Motor neuron (in vitro differentiated cells): ENCODE data around the gene FARSB. TPM values are rescaled to one million over a fixed set of nuclear protein-coding genes. Genes with fewer than 3 reads are reported as not detected.

ENCODE experiments used
- ATAC-seq, 8 experiments: fragments of 200-7000 bp; cut with Tn5 transposase; replicated peaks in 6 of 8; 2 replicates each; pipeline ENCODE4 v1.8.0; 2021; ENCODE audit warnings: mild to moderate bottlenecking in 8 of 8, moderate library complexity in 8 of 8
- H3K27ac ChIP-seq, 2 donors: fragments of 250-450 bp; sonication (Bioruptor Pico); 2 replicates each; pipeline ENCODE4 v1.9.0; 2021; ENCODE audit warnings: antibody characterized with exemption in 2 of 2, mild to moderate bottlenecking in 2 of 2, moderate library complexity in 1 of 2
- H3K4me1 ChIP-seq, 2 donors: fragments of 250-450 bp; sonication (Bioruptor Pico); replicated peaks in 1 of 2; 2 replicates each; pipeline ENCODE4 v1.6.1; 2021; ENCODE audit warnings: antibody characterized with exemption in 2 of 2, mild to moderate bottlenecking in 2 of 2, moderate library complexity in 1 of 2
- H3K4me3 ChIP-seq, 5 donors: fragments of 250-450 bp; sonication (Bioruptor Pico); 2 replicates each; pipeline ENCODE4 v1.9.0; 2021; ENCODE audit warnings: antibody characterized with exemption in 5 of 5, mild to moderate bottlenecking in 5 of 5, moderate library complexity in 4 of 5
- WGBS, 10 experiments: fragments of 450-650 bp; shearing (Covaris generic); methylation state at CpG; one replicate each; pipeline ENCODE4 v1.0.0; 2022; 5-methylcytosine and 5-hydroxymethylcytosine counted together
- in situ Hi-C, 9 experiments: fragments of 400-800 bp; cut with MboI; loops; one replicate each; pipeline ENCODE4 v1.15.0; 2021; ENCODE audit warnings: low sequenced_read_pairs in 9 of 9, low pct_unique_long_range_greater_than_20kb in 2 of 9; ENCODE audit not compliant: unreplicated experiment in 9 of 9
- total RNA-seq, 8 experiments: library from RNA; unstranded; fragments of 300-600 nt; gene quantifications; 2 replicates each; pipeline versions ENCODE4 v1.2.3 to v1.2.4, GENCODE V29; 2022

Gene FARSB
- total RNA-seq, 8 experiments from 2014 or later, result 25.9 to 41.0 (median 32.7) TPM

DNA sequence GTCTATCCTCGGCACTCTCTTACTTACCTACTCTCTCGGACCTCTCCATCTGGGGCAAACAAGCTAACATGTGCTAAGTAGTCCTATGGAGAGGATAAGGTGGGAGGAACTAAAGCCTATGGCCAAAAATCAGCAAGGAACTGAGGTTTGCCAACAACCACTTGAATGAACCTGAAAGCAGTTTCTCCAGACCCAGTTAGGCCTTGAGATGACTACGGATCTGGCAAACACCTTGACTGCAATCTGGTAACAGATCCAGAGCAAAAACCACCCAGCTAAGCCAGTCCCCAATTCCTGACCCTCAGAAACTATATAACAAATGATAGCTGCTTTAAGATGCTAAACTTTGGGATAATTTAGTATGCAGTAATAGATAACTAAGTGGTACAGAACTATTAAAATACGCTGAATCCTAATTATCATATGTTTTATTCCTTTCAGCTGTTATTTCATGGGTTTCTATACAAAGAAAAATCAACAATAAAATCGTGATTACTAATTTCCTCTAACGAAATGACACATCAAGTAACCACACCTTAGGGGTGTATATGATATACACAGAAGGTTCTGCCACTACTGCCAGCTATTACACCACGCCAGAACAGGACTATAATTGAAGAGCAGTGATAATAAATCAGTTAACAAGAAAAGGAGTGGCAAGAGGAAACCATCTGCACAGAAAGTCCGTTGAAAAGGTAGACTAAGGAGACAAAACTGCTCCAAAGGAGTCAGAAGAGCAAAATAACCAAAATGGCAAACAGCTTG is 3.2 kb downstream of the FARSB start:
- Histone ChIP-seq H3K4me3 (no peak overlapping the region), H3K27ac (no peak overlapping the region), H3K4me1 (peaks cover 7 to 13% of the 10 kb centered on the region in 2 donors)
- WGBS, 10 experiments, result 0 to 100% (median 78%) methylated on average over 1 to 6 of the region's 8 CpGs
- in situ Hi-C loops, result no loop called here
- ATAC-seq, result no peak

DNA sequence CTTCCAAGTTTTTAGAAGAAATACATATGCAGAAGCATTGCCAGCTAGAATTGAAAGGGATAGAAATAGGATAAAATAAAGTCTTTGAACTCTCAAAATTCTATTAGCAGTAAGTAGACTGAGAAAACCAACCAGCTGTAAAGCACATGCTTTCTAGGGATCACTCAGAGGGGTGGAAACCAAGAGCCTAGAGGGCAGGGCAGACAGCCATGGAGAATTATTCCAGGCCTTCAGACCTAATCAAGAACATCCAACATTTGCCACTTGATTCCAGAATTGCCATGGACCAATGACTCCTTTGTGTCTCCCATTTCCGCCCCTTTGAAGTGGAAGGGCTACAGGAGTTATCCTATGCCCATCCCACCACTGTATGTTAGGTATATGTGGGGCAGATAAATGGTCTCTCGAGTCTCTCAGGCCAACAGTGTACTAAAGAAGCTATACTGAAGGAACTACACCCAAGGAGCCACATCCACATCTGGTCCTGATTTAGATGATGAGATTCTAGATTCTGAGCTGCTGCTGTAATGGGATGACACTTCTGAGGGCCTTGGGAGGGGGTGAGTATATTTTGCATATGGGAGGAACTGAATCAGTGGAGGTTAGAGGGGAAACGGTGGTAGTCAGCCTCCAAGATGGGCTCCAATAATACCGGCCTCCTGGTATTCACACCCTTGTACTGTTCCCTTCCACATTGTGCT is 4.0 kb downstream of the FARSB start:
- no peak overlapping the region for H3K27ac ChIP-seq
- H3K4me3 ChIP-seq, result no peak overlapping the region
- peak in 3 of 8 experiments; percentile 26 to 60 (median 55) for ATAC-seq
- 0 to 100% (median 95%) methylated on average over 1 to 3 of the region's 4 CpGs; no CpG with 5 or more reads in 2 of the 10 experiments for WGBS, 10 experiments
- in situ Hi-C loops, result no loop called here
- H3K4me1 ChIP-seq, result peaks cover 4 to 9% of the 10 kb centered on the region in 2 donors

DNA sequence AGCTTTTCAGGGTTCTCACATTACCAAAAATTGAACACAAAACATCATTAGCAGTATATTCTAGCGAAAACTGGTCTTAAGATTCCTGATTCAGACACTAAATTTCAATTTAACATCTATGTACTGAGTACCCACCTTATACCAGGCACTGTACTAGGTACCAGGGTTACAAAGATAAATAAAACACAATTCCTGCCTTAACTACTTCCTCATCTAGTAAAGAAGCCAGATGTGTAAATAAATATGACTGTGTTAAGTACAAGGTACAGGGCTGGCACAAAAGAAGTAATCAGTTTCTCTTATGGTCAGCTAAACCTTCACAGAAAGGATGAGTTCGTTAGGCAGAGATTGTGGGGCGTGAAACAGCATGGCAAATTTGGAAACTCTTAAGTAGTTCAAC is 6.1 kb downstream of the FARSB start:
- no peak overlapping the region for H3K4me3 ChIP-seq
- in situ Hi-C loops, result no loop called here
- 82 to 100% (median 98%) methylated on average over 1 to 3 of the region's 3 CpGs for WGBS, 10 experiments

DNA sequence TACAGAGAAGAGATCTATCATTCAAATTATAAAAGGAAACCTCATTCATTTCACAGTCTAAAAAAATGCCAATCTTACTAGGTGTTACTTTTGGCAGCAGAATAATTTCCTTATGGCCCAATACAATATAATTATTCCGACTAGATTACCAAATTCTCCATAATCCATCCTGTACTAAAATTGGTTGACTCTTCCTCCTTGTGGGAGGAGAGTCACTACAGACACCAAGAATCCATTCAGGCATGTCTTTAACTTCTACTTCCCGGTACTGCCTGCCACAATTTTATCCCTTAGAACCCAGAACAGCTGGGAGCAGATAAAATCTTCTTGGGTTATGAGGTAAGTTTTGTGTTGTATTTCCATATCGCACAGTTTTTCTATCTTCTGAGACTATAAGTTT is 9.9 kb downstream of the FARSB start:
- in situ Hi-C loops, result no loop called here
- 18 to 100% (median 83%) methylated on average over 1 to 3 of the region's 3 CpGs; no CpG with 5 or more reads in 1 of the 10 experiments for WGBS, 10 experiments
- Histone ChIP-seq H3K4me3 (no peak overlapping the region), H3K4me1 (no peaks in the 10 kb centered on the region), H3K27ac (no peak overlapping the region)
- ATAC-seq, result no peak

More for the DNA sequence above, 6.1 kb downstream of the FARSB start:
- Histone ChIP-seq H3K4me1 (peaks cover 4 to 9% of the 10 kb centered on the region in 2 donors), H3K27ac (no peak overlapping the region)
- no peak for ATAC-seq

DNA sequence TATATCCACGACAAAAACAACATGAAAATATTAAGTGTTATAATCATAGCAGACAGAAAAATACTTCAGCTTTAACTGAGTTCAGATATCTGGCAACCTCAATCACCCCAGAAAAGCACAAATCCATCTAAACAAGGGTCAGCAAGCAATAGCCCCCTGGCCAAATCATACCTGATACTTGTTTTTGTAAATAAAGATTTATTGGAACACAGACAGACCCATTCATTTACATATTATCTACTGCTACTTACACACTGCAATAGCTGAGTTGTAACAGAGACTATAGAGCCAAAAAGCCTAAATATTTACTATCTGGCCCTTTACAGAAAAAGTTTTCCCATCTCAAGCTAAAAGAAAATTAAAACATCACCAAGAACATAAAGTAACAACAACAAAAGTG is 12.8 kb downstream of the FARSB start:
- no peak overlapping the region for H3K4me3 ChIP-seq
- H3K27ac ChIP-seq, result no peak overlapping the region
- in situ Hi-C loops, result no loop called here
- WGBS, 10 experiments, result 25 to 100% (median 84%) methylated on average over 1 of the region's 1 CpG; no CpG with 5 or more reads in 2 of the 10 experiments
- no peaks in the 10 kb centered on the region for H3K4me1 ChIP-seq
- ATAC-seq, result no peak

DNA sequence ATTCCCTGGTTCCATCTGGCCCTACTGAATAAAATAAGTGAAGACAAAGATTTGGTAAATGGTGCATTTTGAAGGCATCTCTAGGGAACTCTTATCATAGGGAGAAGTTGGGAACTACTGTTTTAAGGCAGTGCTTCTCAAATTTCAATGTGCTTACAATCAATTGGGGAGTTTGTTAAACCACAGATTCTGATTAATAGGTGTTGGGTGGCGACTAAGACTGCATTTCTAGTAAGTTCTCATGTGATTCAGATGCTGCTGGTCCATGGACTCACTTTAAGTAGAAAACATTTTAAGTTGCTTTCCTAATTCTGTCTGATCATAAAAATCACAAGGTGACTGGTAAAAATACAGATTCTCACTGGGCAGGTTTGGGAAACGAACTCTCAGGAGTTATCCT is 14.6 kb downstream of the FARSB start:
- Histone ChIP-seq H3K4me1 (no peaks in the 10 kb centered on the region), H3K4me3 (no peak overlapping the region), H3K27ac (no peak overlapping the region)
- in situ Hi-C loops, result no loop called here
- no peak for ATAC-seq
- 67 to 100% (median 100%) methylated on average over 1 to 2 of the region's 2 CpGs; no CpG with 5 or more reads in 1 of the 10 experiments for WGBS, 10 experiments

DNA sequence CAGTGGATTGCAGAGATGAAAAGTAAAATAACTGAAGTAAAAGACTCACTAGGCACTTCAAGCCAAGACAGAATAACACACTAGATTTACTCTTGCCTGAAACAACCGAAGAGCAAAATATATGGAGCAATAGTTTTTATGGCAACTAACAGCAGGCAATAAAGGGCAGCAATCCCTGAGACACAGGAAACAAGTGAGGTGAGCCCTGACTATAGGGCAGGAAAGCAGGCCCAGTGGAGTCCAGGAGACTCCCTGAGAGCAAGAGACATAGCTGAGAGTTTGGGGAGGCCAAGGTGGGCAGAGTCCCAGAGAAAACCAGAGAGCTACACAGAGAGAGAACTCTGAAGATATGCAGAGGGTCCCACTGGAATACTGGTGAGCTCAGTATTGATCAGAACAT is 18.8 kb downstream of the FARSB start:
- Histone ChIP-seq H3K4me1 (no peaks in the 10 kb centered on the region), H3K4me3 (no peak overlapping the region), H3K27ac (no peak overlapping the region)
- WGBS, 10 experiments, result 0 to 100% (median 100%) methylated on average over 1 of the region's 1 CpG; no CpG with 5 or more reads in 3 of the 10 experiments
- in situ Hi-C loops, result no loop called here
- no peak for ATAC-seq

DNA sequence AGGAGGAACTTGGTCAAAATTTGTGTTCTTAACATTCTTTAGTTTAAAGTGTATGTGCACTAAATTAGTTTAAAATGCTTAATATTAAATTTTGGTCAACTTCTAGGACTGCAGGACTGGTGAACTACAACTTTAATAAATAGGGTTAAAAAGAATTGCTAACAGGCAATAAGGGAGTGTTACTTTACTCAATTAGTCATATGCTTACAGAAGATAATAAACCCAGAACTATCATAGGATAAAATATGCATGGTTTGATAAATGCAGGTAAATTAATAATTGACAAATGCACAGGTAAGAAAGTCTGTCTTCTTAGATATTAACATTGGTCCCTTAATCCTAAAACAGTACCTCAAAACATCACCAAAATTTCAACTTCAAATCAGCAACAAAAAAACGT is 20.6 kb downstream of the FARSB start:
- in situ Hi-C loops, result no loop called here
- ATAC-seq, result no peak
- H3K27ac ChIP-seq, result no peak overlapping the region
- 83 to 100% (median 100%) methylated on average over 1 of the region's 1 CpG; no CpG with 5 or more reads in 1 of the 10 experiments for WGBS, 10 experiments
- no peak overlapping the region for H3K4me3 ChIP-seq
- H3K4me1 ChIP-seq, result no peaks in the 10 kb centered on the region

DNA sequence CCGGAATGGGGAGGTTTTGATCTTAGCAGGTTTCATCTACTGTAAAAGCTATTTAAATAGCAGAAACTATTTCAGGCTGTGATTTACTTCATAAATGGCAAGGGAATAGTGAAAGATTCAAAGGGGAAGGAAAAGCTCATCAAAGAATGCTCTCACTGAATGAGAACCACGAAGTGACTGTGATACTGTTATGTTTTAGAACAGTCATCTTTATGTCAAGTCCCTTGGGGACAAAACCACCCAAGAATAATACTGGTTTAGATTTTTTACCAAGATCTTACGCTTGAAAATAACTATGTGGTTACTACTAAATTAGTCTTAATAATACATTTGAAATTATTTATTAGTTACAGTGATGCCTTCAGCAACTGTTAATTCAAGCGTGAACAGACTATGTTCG is 28.1 kb downstream of the FARSB start:
- H3K4me1 ChIP-seq, result no peaks in the 10 kb centered on the region
- no peak overlapping the region for H3K4me3 ChIP-seq
- in situ Hi-C loops, result no loop called here
- no peak for ATAC-seq
- no peak overlapping the region for H3K27ac ChIP-seq
- 71 to 100% (median 94%) methylated on average over 2 to 5 of the region's 5 CpGs for WGBS, 10 experiments

DNA sequence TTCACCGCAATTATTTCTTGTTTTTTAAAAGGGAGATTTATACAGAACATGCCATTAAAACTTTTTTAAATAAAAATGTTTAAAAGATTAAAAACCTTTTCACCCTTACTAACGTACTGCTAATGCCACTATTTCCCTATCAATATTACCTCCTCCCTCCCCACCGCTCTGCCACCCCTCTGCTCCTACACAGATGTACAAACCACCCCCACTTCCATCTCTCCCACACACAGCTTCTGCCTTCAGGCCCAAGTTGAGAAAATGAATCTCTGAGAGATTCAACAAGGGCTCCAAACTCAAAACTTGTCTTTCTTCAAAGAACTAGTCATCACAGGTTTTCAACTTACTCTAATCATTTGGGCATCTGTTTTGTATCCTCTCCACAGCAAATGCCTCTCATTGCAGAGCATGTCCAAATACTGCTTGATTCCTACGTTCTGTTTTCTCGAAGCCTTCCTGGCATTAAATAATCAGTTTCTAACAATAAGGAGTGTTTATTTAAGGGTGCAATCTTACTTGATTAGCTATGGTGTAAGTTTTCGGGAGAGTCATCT is 32.1 kb downstream of the FARSB start:
- in situ Hi-C loops, result no loop called here
- ATAC-seq, result no peak
- H3K4me1 ChIP-seq, result no peaks in the 10 kb centered on the region
- no peak overlapping the region for H3K27ac ChIP-seq
- no peak overlapping the region for H3K4me3 ChIP-seq
- 54 to 100% (median 85%) methylated on average over 1 to 6 of the region's 6 CpGs; no CpG with 5 or more reads in 2 of the 10 experiments for WGBS, 10 experiments

DNA sequence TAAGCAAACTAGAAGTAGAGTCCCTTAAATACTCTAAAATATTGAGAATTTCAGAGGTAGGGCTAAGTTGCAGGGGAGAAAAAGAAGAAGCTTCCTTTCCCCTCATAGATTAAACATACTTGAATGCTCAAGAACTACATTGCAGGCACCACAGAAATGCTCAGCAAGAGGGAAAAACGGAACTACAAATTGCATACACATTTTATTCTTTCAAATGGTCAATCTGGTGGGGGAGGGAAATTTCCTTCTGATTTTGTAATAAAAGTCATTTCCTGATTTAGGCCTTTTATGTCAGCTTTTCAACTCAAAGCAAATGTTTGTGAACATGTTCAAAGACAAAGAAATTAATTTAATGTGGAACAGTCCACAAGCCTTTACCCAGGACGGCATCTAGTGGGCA is 33.0 kb downstream of the FARSB start:
- in situ Hi-C loops, result no loop called here
- H3K4me3 ChIP-seq, result no peak overlapping the region
- no peaks in the 10 kb centered on the region for H3K4me1 ChIP-seq
- H3K27ac ChIP-seq, result no peak overlapping the region
- no peak for ATAC-seq
- 29 to 100% (median 86%) methylated on average over 1 to 2 of the region's 2 CpGs for WGBS, 10 experiments

DNA sequence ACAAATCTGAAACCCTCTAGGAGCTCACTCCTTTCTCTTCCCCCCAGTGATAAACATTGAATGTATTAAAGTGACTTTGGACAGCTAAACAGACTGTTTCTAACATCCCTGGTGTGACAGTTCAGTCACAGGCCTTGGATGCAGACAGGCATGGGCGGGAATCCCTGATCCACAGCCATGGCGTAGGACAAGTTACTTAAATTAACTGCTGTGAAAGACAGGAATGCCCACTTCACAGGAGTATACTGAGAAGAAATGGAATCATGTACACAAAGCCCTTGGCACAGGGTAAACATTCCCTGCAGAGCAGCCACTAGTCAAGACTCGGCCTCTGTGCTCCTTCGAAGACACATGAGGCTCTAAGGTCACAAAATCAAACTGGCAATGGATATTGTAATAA is 34.0 kb downstream of the FARSB start:
- Histone ChIP-seq H3K27ac (no peak overlapping the region), H3K4me1 (no peaks in the 10 kb centered on the region), H3K4me3 (no peak overlapping the region)
- in situ Hi-C loops, result no loop called here
- ATAC-seq, result peak in 1 of 8 experiments; percentile 49
- WGBS, 10 experiments, result 83 to 100% (median 94%) methylated on average over 2 to 4 of the region's 4 CpGs; no CpG with 5 or more reads in 3 of the 10 experiments

DNA sequence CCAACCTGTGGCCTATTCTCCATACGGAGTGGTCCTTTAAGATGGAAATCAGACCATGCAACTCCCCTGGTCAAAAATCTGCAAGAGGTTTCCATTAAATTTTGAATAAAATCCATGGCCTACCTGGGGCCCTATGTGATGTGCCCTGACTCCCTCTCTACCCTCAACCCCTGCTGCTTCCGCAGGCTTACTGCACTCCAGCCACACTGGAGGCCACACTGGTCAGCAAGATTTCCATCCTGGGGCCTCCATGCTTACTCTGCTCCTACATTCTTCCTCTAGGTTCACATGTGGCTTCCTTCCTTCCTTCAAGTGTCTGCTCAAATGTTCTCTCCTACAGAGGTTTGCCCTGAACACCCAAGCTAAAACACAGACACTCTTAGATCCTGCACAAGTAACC is 40.6 kb downstream of the FARSB start:
- Histone ChIP-seq H3K4me3 (no peak overlapping the region), H3K4me1 (no peaks in the 10 kb centered on the region), H3K27ac (no peak overlapping the region)
- in situ Hi-C loops, result no loop called here
- WGBS, 10 experiments, result 83 to 100% (median 100%) methylated on average over 1 to 2 of the region's 2 CpGs; no CpG with 5 or more reads in 3 of the 10 experiments
- ATAC-seq, result no peak
